Keratinocyte (primary cell): ENCODE results near the gene GAB1. TPM values are rescaled to one million over a fixed set of nuclear protein-coding genes. Genes with fewer than 3 reads are reported as not detected.

ENCODE experiments used
- DNase-seq: peaks from one replicate; pipeline ENCODE4 v3.0.0-alpha.2; 2011; ENCODE audit warnings: low read depth, missing footprints, low spot score
- FAIRE-seq: peaks from 2 replicates; lab custom pipeline; 2011; peaks lifted over from hg19 to GRCh38; lab: Jason Lieb, UNC
- H2AFZ ChIP-seq: 2 replicates; pipeline ENCODE4 v1.6.0; 2012; ENCODE audit warnings: low read length, control low read depth, inconsistent platforms; ENCODE audit not compliant: control insufficient read depth
- H3K27ac ChIP-seq: 2 replicates; pipeline ENCODE4 v1.5.1; 2011; ENCODE audit warnings: low read length; ENCODE audit not compliant: control insufficient read depth, insufficient read depth
- H3K27me3 ChIP-seq: 3 replicates; pipeline ENCODE4 v1.6.0; 2011; ENCODE audit warnings: low read length; ENCODE audit not compliant: control insufficient read depth, insufficient read depth; ENCODE audit errors: extremely low read depth
- H3K36me3 ChIP-seq, 2 experiments: 2 replicates in 1 of 2; 3 replicates in 1 of 2; pipeline ENCODE4 v1.5.1; 2011; ENCODE audit warnings: low read length in 2 of 2, mild to moderate bottlenecking in 1 of 2; ENCODE audit not compliant: control insufficient read depth in 2 of 2, insufficient read depth in 2 of 2; ENCODE audit errors: extremely low read depth in 1 of 2
- H3K4me1 ChIP-seq: 3 replicates; pipeline ENCODE4 v1.5.1; 2011; ENCODE audit warnings: low read length; ENCODE audit not compliant: control insufficient read depth, insufficient read depth; ENCODE audit errors: extremely low read depth
- H3K4me2 ChIP-seq: 3 replicates; pipeline ENCODE4 v1.6.0; 2011; ENCODE audit warnings: low read depth, low read length; ENCODE audit not compliant: control insufficient read depth, insufficient read depth; ENCODE audit errors: extremely low read depth
- H3K4me3 ChIP-seq, 3 experiments: fragments of 200-600 bp in 1 of 3; sonication (generic) in 1 of 3; 2 replicates in 2 of 3; 3 replicates in 1 of 3; pipeline ENCODE4 v1.5.1; 2011 to 2016; ENCODE audit warnings: low read length in 3 of 3, mild to moderate bottlenecking in 3 of 3, control low read depth in 2 of 3, inconsistent platforms in 1 of 3, low read depth in 1 of 3, mixed read lengths in 1 of 3, mixed run types in 1 of 3, moderate library complexity in 1 of 3; ENCODE audit not compliant: control insufficient read depth in 2 of 3, insufficient read depth in 2 of 3; ENCODE audit errors: extremely low read depth in 1 of 3
- H3K79me2 ChIP-seq: 2 replicates; pipeline ENCODE4 v1.6.0; 2012; ENCODE audit warnings: low read length; ENCODE audit not compliant: control insufficient read depth, insufficient read depth
- H3K9ac ChIP-seq: 3 replicates; pipeline ENCODE4 v1.6.0; 2011; ENCODE audit warnings: low read length; ENCODE audit not compliant: control insufficient read depth, insufficient read depth; ENCODE audit errors: extremely low read depth
- H3K9me1 ChIP-seq: 3 replicates; pipeline ENCODE4 v1.6.0; 2011; ENCODE audit warnings: low read length; ENCODE audit not compliant: control insufficient read depth, insufficient read depth; ENCODE audit errors: extremely low read depth
- H3K9me3 ChIP-seq: 2 replicates; pipeline ENCODE4 v1.5.1; 2012; ENCODE audit warnings: low read depth, low read length; ENCODE audit not compliant: control insufficient read depth
- H4K20me1 ChIP-seq: 3 replicates; pipeline ENCODE4 v1.6.0; 2011; ENCODE audit warnings: low read length; ENCODE audit not compliant: control insufficient read depth, insufficient read depth; ENCODE audit errors: extremely low read depth
- EZH2 ChIP-seq: IDR thresholded peaks from one replicate; pipeline ENCODE4 v1.6.1; 2012; ENCODE audit warnings: inconsistent platforms, mild to moderate bottlenecking, low read length, moderate library complexity
- dilution Hi-C: fragments of 300-500 bp; cut with MboI; formaldehyde crosslinking; loops from one replicate; pipeline ENCODE4 v1.7.0; 2020; ENCODE audit warnings: low sequenced_read_pairs; ENCODE audit not compliant: extremely low pct_ligation_motif_present
- polyA plus RNA-seq, 5 experiments: library from polyadenylated mRNA; depleted of rRNA in 3 of 5; stranded (reverse) in 3 of 5; stranded (forward) in 1 of 5; unstranded in 1 of 5; fragments of >200 nt; gene quantifications; 1 replicate in 1 of 5; 2 replicates in 3 of 5; 3 replicates in 1 of 5; pipeline versions ENCODE4 v1.2.1 to v1.2.3, GENCODE V29; 2011 to 2012; ENCODE audit warnings: missing spikeins in 2 of 5, low read depth in 1 of 5, low replicate concordance in 1 of 5
- TF ChIP-seq, protein P1 (sequence below), 3 experiments: IDR thresholded peaks in 1 of 3; conservative IDR thresholded peaks in 1 of 3; optimal IDR thresholded peaks in 1 of 3; 2 replicates in 2 of 3; 3 replicates in 1 of 3; pipeline versions ENCODE3 to v1.5.1; 2011; ENCODE audit warnings: low read length in 3 of 3, mild to moderate bottlenecking in 3 of 3, moderate library complexity in 2 of 3, control low read depth in 1 of 3, inconsistent platforms in 1 of 3; ENCODE audit not compliant: insufficient read depth in 2 of 3; ENCODE audit errors: extremely low read depth in 1 of 3

Gene GAB1
- polyA plus RNA-seq, 1 donor (not counting 4 experiments of a cell fraction or from before 2014, with no cell fraction given), result 11.0 TPM

DNA sequence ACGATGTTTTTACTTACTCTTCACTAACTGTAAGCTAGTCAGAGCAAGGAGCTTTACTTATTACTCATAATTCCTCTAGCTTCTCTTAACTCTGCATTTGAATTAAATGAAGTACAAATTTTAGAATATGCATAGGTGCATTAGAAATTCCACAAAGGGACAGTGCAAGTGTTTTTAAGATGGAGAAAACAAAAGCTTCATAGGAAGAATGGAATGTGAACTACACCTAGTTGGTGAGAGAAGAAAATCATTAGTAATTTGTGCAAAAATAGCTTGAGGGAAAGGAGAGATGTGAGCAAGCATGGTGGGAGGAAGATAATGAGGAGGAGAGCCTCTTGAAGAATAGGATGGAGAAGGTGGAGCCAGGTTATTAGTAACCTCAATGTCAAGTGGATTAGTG is 99.3 kb downstream of the GAB1 start:
- DNase-seq (no peak), FAIRE-seq (no peak)
- no peak overlapping the region for H3K4me3 ChIP-seq
- no peaks in the 10 kb centered on the region for H3K79me2 ChIP-seq
- no peaks in the 10 kb centered on the region for H3K9me3 ChIP-seq
- no peak for TF ChIP-seq EZH2
- TF ChIP-seq, protein P1, sequence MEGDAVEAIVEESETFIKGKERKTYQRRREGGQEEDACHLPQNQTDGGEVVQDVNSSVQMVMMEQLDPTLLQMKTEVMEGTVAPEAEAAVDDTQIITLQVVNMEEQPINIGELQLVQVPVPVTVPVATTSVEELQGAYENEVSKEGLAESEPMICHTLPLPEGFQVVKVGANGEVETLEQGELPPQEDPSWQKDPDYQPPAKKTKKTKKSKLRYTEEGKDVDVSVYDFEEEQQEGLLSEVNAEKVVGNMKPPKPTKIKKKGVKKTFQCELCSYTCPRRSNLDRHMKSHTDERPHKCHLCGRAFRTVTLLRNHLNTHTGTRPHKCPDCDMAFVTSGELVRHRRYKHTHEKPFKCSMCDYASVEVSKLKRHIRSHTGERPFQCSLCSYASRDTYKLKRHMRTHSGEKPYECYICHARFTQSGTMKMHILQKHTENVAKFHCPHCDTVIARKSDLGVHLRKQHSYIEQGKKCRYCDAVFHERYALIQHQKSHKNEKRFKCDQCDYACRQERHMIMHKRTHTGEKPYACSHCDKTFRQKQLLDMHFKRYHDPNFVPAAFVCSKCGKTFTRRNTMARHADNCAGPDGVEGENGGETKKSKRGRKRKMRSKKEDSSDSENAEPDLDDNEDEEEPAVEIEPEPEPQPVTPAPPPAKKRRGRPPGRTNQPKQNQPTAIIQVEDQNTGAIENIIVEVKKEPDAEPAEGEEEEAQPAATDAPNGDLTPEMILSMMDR (optimal IDR thresholded peaks at IDR 0.05 in 1 of 3, IDR thresholded peaks at IDR 0.05 in 1 of 3, conservative IDR thresholded peaks at IDR 0.05 in 1 of 3; ENCODE audit: extremely low read depth in 1 of 3, insufficient read depth in 2 of 3, low read length in 3 of 3), result no peak
- dilution Hi-C loops, result no loop called here
- peaks cover 4% of the 10 kb centered on the region for H3K4me1 ChIP-seq
- no peak overlapping the region for H2AFZ ChIP-seq
- no peaks in the 10 kb centered on the region for H3K27me3 ChIP-seq
- H3K9me1 ChIP-seq, result no peaks in the 10 kb centered on the region
- H3K4me2 ChIP-seq, result no peak overlapping the region
- peaks cover 1 to 10% of the 10 kb centered on the region in 2 experiments for H3K36me3 ChIP-seq
- H4K20me1 ChIP-seq, result no peaks in the 10 kb centered on the region
- no peak overlapping the region for H3K27ac ChIP-seq
- H3K9ac ChIP-seq, result no peak overlapping the region

DNA sequence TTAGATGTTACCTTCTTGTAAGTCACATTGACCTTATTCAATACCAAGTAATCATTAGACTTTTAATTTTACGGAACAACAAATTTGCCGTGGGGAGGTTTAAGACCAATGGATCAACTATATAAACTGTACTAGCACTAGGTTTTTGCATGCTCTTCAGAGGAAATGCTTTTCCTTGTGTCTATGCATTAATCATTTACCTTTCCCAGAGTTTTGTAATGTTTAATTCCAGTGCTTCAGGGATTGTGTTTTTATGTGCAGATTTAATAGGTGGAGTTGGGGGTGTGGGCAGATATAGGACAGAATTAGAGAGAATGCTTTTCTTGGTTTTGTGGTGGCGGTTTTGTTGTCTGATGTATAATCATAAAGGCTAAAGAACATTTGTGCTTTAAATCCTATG is 100.8 kb downstream of the GAB1 start:
- Histone ChIP-seq H3K27ac (no peak overlapping the region), H3K79me2 (no peaks in the 10 kb centered on the region), H3K9ac (no peak overlapping the region), H3K9me3 (no peaks in the 10 kb centered on the region), H3K4me1 (peaks cover 4% of the 10 kb centered on the region), H3K36me3 (peaks cover 1 to 10% of the 10 kb centered on the region in 2 experiments), H3K4me3 (no peak overlapping the region), H2AFZ (no peak overlapping the region), H4K20me1 (no peaks in the 10 kb centered on the region), H3K4me2 (no peak overlapping the region), H3K27me3 (no peaks in the 10 kb centered on the region), H3K9me1 (no peaks in the 10 kb centered on the region)
- dilution Hi-C loops, result no loop called here
- FAIRE-seq, result no peak
- no peak for TF ChIP-seq EZH2
- TF ChIP-seq, protein P1 (optimal IDR thresholded peaks at IDR 0.05 in 1 of 3, IDR thresholded peaks at IDR 0.05 in 1 of 3, conservative IDR thresholded peaks at IDR 0.05 in 1 of 3; ENCODE audit: extremely low read depth in 1 of 3, insufficient read depth in 2 of 3, low read length in 3 of 3), result no peak
- DNase-seq, result no peak
